Renal cortex interstitium (tissue), 11 donors: ENCODE measurements around the gene KIF13A. TPM values are rescaled to one million over a fixed set of nuclear protein-coding genes. Genes with fewer than 3 reads are reported as not detected.
"Not testable (repeated sequence)": the region's sequence is repeated elsewhere in the genome, so short reads cannot be mapped to it uniquely, and the experiment has no call there.

Experiments used
- DNase-seq, 11 donors: peaks; one replicate each; pipeline ENCODE4 v3.0.0-alpha.2; 2013; ENCODE audit warnings: low read depth in 9 of 11, low spot score in 4 of 11; ENCODE audit errors: extremely low read depth in 1 of 11
- polyA plus RNA-seq, 3 donors: library from polyadenylated mRNA; unstranded; fragments of 120-200 nt; gene quantifications; one replicate each; pipeline ENCODE4 v1.2.1, GENCODE V29; 2013; ENCODE audit not compliant: insufficient read length in 3 of 3

KIF13A gene
- polyA plus RNA-seq, 3 donors = 34.1 to 40.0 (median 34.6) TPM

DNA sequence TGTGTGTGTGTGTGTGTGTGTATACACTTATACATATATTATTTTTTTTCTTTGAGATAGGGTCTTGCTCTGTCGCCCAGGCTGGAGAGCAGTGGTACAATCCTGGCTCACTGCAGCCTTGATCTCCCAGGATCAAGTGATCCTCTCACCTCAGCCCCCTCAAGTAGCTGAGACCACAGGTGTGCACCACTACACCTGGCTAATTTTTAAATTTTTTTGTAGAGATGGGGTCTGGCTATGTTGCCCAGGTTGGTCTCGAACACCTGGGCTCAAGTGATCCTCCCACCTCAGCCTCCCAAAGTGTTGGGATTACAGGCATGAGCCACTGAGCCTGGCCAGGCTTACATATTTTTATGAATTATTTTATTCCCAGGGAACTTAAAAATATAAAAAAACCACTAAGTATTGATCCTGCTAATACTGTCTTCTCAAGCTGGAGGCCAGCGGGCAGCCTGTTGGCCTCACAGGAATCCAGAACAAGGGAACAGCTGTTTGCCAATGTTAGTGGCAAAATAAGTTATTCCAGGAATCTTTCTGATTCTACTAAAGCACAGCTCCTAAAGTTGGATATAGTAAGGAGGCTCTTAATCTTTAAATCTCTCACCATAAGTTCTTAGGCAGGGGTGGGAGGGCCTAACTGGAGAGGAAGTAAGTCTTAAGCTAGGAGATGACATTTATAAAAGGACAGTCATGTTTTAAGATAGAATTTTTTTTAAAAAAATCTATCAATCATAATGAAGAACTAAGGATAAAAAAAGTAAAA lies 145.2 kb downstream of the KIF13A start:
- no peak for DNase-seq

DNA sequence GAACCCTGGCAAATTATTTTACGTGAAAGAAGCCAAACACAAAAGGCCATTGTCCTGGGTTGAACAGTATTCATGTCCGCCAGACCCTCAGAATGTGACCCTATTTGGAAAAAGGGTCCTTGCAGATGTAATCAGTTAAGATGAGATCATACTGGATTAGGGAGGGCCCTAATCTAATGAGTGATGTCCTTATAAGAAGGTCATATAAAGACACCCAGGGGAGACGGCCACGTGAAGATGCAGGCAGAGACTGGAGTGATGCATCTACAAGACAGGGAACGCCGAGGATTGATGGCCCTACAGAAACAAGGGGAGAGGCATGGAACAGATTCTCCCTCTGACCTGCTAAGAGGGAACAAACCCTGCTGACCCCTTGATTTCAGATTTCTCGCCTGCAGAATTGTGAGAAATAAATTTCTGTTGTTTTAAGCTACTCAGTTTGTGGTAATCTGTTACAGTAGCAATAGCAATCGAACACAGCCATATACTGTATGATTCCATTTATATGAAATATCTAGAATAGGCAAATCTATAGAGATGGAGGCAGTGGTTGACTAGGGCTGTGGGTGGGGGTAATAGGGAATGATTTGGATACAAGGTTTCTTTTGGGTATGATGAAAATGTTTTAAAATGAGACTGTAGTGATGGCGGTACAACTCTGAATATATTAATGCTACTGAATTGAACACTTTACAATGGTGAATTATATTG lies 147.8 kb downstream of the KIF13A start:
- DNase-seq = no peak

DNA sequence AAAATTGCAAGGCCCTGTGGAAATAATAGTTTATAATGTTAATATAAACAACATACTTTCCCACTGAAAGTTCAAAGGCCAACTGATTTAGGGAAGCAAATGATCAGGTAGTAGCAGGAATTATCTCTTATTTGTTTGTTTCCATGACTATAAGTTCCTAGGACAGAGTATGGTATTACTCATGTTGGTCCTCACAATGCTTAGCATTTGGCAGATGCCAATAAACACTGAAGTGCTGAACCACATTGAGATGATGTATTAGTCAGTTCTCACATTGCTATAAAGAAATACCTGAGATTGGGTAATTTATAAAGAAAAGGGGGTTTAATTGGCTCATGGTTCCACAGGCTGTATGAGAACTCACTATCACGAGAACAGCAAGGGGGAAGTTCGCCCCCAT lies 151.1 kb downstream of the KIF13A start:
- no peak for DNase-seq

DNA sequence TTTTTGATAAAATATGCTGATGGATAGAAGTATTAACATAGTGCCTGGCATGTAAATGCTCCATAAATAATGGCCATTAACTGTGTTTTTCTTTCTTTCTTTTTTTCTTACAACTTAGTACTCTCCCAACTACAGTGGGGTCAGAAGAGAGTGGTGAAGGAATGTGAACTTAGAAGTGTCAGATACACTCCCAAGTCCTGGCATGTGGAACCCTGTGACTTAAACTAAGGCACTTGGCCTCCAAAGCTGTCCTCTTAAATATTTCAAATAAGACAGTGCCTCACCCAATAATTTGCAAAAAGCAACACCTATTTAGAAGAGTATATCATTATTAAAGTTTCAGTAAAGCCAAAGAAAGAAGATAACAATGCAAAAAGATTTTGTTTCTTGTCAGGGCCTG lies 151.7 kb downstream of the KIF13A start:
- no peak for DNase-seq

DNA sequence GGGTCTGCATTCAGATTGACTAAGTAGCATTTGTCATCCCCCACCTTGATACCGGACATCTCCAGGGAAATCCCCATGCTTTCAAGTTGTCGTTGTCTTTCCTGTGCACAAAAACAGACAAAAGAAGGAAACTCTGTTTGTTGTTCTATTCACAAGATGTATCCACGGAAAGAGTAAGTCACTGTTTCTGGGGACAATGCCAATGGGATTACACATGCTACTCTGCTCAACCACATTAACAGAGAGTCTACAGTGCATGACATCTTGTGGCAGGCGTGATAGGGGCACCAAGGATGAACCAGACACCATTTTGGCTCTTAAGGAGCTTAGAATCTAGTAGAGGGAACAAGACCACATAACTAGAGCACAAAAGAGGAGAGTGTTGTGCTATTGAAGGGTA lies 156.3 kb downstream of the KIF13A start:
- DNase-seq = no peak

DNA sequence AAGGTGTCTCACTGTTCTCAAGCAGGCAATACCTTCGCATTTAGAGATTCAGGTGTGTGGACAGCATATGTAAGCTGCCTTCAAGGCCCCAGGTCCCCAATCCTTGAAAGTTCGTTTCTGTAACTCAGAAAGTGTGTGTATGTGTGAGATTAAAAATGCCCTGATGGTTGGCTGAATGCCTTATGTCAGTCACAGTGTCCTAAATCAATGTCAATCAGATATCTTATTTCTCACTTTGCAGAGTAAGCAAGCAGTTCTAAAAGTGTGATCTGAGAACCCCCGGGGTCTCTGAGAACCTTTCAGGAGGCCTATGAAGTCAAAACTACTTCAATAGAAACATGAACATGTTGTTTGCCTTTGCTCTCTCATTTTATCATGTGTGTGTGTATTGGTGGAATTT lies 157.5 kb downstream of the KIF13A start:
- DNase-seq = no peak

DNA sequence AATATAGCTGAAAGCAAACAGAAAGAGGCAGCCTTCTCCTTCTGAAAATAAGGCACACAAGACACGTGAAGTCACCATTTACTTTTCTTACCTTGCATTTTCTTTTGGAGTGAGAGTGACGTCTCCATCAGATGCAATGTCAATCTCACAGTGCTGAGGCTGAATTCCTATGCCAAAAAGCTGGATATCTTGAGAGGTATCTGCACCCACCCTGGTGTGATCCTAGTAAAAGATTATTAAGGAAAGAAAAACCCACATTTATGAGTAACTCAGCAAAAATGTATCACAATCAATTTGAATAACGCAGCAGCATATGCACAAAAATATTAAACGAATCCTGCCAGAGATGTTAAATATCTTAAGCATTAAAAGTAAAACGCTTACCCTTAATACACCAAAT lies 159.3 kb downstream of the KIF13A start:
- no peak for DNase-seq

DNA sequence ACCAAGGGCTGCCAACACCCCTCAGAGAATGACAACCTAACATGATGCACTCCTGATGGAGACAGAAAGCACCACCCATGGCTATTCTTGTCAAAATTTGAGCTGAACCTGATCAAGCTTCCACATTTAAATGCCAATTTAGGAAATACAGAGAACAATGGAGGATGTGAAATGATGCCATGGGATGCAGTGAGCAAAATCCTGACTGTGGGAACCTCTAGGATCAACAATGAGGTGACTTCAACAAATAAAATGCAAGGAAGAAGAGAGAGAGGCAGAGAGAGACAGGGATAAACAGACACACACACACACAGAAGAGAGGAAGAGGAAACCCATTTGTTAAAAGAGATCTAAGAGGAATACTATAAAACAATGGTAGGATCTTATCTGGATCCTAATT lies 161.1 kb downstream of the KIF13A start:
- DNase-seq = no peak

DNA sequence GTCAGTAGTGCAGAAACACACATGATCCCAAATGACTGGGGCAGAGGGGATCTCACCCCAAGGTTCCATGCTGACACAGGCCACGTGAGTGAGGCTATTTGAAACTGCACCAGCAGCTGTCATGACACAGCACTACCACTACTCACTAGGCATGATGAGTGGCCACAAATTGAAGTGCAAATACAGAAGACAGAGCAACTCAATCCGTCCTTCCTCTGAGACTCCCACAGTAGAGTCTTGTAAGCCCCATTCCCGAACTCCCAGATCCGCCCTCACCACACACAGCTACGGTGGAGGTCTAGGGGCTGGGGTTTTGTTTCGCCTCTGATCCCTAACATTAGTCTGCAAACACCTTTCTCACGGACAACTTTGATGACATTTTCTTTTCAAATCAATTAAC lies 167.4 kb downstream of the KIF13A start:
- DNase-seq = no peak

DNA sequence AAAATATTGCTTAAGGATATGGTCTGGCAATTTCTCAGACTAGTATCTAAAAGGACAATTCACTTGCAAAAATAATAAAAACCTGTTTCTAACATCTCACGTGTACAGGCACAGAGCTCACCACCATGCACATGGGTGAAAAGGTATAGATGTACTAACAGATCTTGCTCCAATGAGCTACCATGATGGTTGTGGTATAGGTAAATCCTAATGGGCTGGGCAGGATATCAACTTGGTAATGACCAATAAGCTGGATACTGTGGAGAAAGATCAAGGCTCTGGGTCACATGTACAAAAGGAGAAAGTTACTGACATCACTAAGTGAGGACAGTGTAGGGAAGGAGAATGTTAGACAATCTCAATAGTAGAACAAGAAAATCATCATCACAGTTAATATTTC lies 169.7 kb downstream of the KIF13A start:
- DNase-seq = no peak

DNA sequence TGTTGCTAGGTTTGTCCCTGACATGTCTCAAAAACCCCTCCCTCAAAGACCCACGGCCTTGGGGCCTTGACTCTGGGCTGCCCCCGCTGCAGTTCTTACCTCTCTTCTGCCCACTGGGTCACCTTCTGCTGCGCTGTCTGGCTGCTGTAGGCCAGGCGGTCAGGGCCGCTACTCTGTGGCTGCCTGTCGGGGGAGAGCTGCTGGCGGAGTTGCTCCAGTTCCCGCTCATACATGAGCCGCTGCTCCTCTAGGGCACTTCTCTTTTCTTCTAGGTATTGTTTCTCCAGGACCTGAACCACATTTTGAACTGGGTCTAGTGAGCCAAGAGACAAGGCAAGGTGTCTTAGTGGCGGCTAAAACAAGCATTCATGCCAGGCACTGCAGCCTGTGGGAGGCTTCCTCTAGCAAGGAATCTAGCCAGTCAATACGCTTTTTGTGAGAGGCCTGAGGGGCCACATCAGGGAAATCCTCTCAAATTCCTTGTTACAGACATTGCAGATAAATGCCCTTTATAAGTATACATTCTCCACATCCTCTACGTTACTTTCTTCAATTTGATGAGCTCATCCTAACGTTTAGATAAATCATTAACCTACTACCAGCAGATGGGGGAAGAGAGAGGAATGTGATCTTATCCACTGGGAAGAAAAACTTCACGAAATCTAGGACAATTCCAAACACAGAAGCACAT lies 170.4 kb downstream of the KIF13A start:
- peak in 3 of 11 donors; percentile 16 to 37 (median 27) for DNase-seq

DNA sequence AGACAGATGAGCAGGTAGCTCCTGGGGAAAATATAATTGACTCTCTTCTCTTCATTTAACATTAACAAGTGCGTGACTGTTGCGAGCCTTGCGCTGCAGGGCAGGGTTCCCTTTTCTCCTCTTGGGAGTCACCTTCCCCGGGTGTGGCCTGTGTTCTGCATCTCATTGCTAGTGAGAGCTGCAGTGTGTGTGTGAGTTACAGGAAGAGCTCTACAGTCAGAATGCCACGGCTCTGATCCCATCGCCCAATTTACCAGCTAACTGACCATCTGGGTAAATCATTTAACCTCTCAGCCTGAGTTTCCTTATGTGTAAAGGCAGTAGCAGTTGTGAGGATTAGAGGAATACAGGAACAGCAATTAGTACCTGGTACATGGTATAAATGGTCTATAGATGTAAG lies 173.9 kb downstream of the KIF13A start:
- DNase-seq = peak in 1 of 11 donors; percentile 45

DNA sequence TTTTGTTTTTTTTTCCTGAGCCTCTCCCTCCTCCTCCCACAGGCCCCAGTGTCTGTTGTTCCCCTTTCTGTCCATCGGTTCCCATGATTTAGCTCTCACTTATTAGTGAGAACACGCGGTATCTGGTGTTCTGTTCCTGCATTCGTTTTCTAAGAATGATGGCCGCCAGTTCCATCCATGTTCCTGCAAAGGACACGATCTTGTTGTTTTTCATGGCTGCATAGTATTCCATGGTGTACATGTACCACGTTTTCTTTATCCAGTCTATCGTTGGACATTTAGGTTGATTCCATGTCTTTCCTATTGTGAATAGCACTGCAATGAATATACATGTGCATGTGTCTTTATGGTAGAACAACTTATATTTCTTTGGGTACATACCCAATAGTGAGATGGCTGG lies 175.1 kb downstream of the KIF13A start:
- no peak for DNase-seq

DNA sequence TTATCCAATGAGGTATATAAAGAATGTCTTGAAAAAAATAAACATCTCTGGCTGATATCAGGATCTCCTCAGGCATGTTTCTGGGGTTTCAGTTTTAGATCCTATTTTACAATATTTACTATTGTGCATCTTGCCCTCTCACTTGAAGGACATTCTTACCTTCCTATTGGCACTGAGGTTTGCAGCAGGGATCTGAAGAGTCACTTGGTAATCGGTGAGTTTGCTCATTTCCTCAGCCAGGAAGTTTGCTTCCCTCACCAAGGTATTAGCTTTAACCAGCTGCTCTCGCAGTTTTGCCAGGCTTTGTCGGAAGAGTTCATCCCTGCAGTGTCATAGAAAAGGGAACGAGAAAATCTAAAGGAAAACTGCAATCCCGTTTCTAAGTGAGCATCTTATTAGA lies 178.8 kb downstream of the KIF13A start:
- no peak for DNase-seq

DNA sequence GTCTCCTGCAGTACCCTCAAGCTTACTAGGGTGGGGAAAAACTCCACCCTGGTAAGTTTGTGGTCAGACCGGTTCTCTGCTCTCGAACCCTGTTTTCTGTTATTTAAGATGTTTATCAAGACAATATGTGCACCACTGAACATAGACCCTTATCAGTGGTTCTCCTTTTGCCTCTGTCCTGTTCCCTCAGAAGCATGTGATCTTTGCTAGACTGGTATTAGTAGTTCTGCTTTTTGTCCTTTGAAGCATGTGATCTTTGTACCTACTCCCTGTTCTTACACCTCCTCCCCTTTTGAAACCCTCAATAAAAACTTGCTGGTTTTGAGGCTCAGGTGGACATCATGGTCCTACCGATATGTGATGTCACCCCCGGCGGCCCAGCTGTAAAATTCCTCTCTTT lies 180.0 kb downstream of the KIF13A start:
- not testable (repeated sequence) for DNase-seq

DNA sequence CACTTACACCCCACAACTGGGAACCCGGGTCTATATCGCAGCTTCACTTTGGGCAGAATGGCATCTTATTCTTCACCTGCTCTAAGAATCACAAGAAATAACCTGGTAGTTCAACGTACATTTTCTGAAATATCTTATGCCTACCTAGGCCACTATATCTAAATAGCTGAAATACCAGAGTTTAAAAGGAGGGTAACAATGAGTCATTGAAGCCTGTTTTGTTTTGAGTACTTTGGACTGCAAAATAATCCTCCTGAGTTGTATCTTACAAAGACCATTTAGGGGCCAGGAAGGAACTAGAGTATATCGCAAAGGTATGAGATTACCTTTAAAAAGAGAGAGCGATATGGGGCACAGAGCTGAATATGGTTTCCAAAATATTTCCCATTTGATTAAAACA lies 184.0 kb downstream of the KIF13A start:
- DNase-seq = no peak

DNA sequence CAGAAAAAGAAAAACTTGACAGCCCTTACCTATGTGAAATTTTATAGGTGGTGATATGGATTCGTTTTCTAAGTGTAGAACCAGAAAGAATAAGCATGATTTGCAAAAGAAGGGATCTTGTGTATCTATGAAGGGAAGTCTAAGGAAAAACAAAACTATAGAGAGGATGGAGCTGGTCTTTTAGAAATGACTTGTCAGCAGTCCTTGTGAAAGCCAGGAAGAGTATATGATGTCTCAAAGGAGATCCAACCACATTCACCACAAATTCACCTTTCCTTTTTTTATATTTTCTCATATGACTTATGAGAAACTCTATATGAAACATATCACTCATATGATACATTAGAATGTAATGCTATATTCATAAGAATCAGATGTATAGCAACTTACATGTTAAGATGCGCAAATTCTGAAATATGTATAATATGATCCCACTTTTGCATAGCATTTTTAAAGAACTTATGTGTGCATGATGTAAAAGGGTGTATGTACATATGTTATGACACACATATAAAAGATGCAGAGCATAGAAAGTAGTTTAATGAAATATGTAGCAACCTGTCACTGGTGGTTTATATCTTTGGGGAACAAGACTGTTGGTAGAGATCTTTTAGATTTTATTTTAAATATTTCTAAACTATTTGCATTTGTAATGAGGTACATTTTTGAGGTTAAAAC lies 188.8 kb downstream of the KIF13A start:
- no peak for DNase-seq

DNA sequence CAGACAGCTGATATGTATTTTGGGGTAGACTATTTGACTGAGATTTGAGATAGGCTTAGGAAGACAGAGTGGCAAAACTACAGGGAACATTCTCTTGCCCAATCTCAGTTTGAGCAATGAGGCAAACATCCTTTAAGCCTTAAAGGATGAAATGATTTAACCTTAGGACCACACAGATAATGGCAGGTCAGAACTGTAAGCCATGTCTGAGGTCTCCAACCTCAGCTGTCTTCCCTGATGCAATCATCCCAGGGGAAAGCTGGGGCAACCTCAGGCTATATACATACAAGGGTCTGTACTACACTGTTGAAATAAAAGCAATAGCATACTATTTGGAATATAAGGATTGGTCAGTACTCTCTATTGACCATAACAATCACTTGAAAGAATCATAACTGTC lies 196.9 kb downstream of the KIF13A start:
- no peak for DNase-seq

DNA sequence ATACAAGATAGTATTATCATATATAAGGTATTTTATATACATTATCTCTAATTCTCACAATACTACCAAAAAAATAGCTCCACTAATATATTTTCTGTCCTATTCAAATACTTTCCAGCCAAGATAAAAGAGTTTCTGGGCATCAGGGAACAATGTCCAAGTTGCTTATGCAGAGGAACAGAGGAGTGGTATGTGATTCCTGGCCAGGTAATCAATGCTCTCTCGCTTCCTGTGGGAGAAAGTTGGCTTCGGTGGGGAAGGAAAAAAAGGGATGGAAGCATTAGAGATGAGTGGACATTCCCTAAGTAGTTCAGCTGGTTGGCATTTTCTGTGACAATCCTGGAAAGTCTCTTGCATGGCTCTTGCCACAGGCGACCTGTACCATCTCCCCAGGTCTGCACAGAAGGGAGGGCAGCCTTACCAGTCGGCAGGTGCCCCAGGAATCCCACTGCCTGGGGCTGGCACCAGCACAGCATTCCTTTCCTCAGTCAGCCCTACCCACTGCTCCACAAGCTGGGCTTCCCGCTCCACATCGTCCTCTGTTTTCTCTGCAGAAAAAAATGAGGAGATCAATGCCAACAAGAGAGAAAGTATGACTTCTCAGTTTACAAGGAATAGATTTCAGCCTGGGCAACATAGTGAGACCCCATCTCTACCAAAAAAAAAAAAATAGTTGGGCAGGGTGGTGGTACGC lies 202.2 kb downstream of the KIF13A start:
- no peak for DNase-seq
